Measurements from ENCODE around the gene RHPN2.

Gene RHPN2

GRCh38 chr19:33064792-33065550 is at the start of gene RHPN2:
RHPN2 (minus strand) TSS chr19:33064888; CDS start chr19:33064852, 36 bp downstream.
- DNase-seq, result peak; percentile 17 to 78

GRCh38 chr19:33114312-33114711 is 49.6 kb upstream of the RHPN2 start:
- no peak for DNase-seq

- DNase-seq, result no peak
These were observed 46.9 kb upstream of the RHPN2 start for GRCh38 chr19:33111587-33111986.

GRCh38 chr19:33110137-33110910 is 45.6 kb upstream of the RHPN2 start:
- no peak for DNase-seq

GRCh38 chr19:33108161-33108560 is 43.5 kb upstream of the RHPN2 start:
- DNase-seq, result no peak

- DNase-seq, result no peak
These were observed 38.2 kb upstream of the RHPN2 start for GRCh38 chr19:33102893-33103292.

- no peak for DNase-seq
These were observed 36.4 kb upstream of the RHPN2 start for GRCh38 chr19:33100894-33101644.

GRCh38 chr19:33098055-33098534 is 33.4 kb upstream of the RHPN2 start:
- no peak for DNase-seq

- no peak for DNase-seq
These were observed 31.3 kb upstream of the RHPN2 start for GRCh38 chr19:33096005-33096404.

- DNase-seq, result no peak
These were observed 29.9 kb upstream of the RHPN2 start for GRCh38 chr19:33094436-33095067.

GRCh38 chr19:33093420-33094210 is 28.9 kb upstream of the RHPN2 start:
- DNase-seq, result no peak

GRCh38 chr19:33090179-33090578 is 25.5 kb upstream of the RHPN2 start:
- no peak for DNase-seq

- no peak for DNase-seq
These were observed 24.3 kb upstream of the RHPN2 start for GRCh38 chr19:33089010-33089409.

- no peak for DNase-seq
These were observed 22.3 kb upstream of the RHPN2 start for GRCh38 chr19:33086955-33087354.

- no peak for DNase-seq
These were observed 21.0 kb upstream of the RHPN2 start for GRCh38 chr19:33085570-33086128.

- DNase-seq, result peak; percentile 54 to 68
These were observed 16.3 kb upstream of the RHPN2 start, which contains the start of gene GPATCH1 for GRCh38 chr19:33080761-33081681. GPATCH1 (plus strand) TSS chr19:33081181; CDS start chr19:33081194, 13 bp downstream.

GRCh38 chr19:33075519-33075918 is 10.8 kb upstream of the RHPN2 start:
- DNase-seq, result no peak

- no peak for DNase-seq
These were observed 7.2 kb upstream of the RHPN2 start for GRCh38 chr19:33071887-33072286.

- no peak for DNase-seq
These were observed 2.4 kb upstream of the RHPN2 start for GRCh38 chr19:33067121-33067520.

GRCh38 chr19:33066543-33066942 is 1.9 kb upstream of the RHPN2 start:
- no peak for DNase-seq

GRCh38 chr19:33064458-33064791 is 263 bp downstream of the RHPN2 start:
- DNase-seq, result no peak

All from NCI-H187 (cell line).